Mucosa of stomach (tissue), 1 donor: Measurements from ENCODE around the gene TAOK1.

ENCODE experiments used
- H3K27me3 ChIP-seq: one replicate; pipeline ENCODE4 v1.7.0; 2013; ENCODE audit warnings: mild to moderate bottlenecking, low read length; ENCODE audit not compliant: control insufficient read depth, insufficient read depth
- H3K36me3 ChIP-seq: one replicate; pipeline ENCODE4 v1.7.0; 2013; ENCODE audit warnings: low read length; ENCODE audit not compliant: control insufficient read depth, insufficient read depth
- H3K4me1 ChIP-seq: one replicate; pipeline ENCODE4 v1.7.0; 2013; ENCODE audit warnings: mild to moderate bottlenecking, low read length; ENCODE audit not compliant: control insufficient read depth, insufficient read depth
- H3K4me3 ChIP-seq: one replicate; pipeline ENCODE4 v1.7.0; 2013; ENCODE audit warnings: low read length
- H3K9ac ChIP-seq: one replicate; pipeline ENCODE4 v1.7.0; 2013; ENCODE audit warnings: mild to moderate bottlenecking, low read length, moderate library complexity
- H3K9me3 ChIP-seq: one replicate; pipeline ENCODE4 v1.7.0; 2013; ENCODE audit warnings: mild to moderate bottlenecking, low read length, moderate library complexity; ENCODE audit not compliant: control insufficient read depth
- donor health status: Pancreatic carcinoma.

The TAOK1 gene

GRCh38 chr17:29569245-29569950, 179.2 kb downstream of the TAOK1 start:
- Histone ChIP-seq H3K4me3 (peak overlapping the region; percentile 35), H3K4me1 (peaks cover 45% of the 10 kb centered on the region), H3K9me3 (no peaks in the 10 kb centered on the region), H3K9ac (peak overlapping the region; percentile 71), H3K27me3 (no peaks in the 10 kb centered on the region), H3K36me3 (no peaks in the 10 kb centered on the region)

- Histone ChIP-seq H3K9ac (no peak overlapping the region), H3K9me3 (no peaks in the 10 kb centered on the region), H3K36me3 (no peaks in the 10 kb centered on the region), H3K27me3 (no peaks in the 10 kb centered on the region), H3K4me1 (peaks cover 53% of the 10 kb centered on the region), H3K4me3 (no peak overlapping the region)
These were observed 180.4 kb downstream of the TAOK1 start for GRCh38 chr17:29570521-29570920.

GRCh38 chr17:29571486-29571882, 181.3 kb downstream of the TAOK1 start:
- peaks cover 4% of the 10 kb centered on the region for H3K36me3 ChIP-seq
- no peak overlapping the region for H3K9ac ChIP-seq
- no peaks in the 10 kb centered on the region for H3K9me3 ChIP-seq
- H3K27me3 ChIP-seq: no peaks in the 10 kb centered on the region
- H3K4me1 ChIP-seq: peaks cover 50% of the 10 kb centered on the region
- H3K4me3 ChIP-seq: no peak overlapping the region

GRCh38 chr17:29571883-29572681, 181.9 kb downstream of the TAOK1 start:
- peaks cover 50% of the 10 kb centered on the region for H3K4me1 ChIP-seq
- H3K9me3 ChIP-seq: no peaks in the 10 kb centered on the region
- H3K27me3 ChIP-seq: no peaks in the 10 kb centered on the region
- H3K36me3 ChIP-seq: peaks cover 4% of the 10 kb centered on the region
- H3K9ac ChIP-seq: no peak overlapping the region
- H3K4me3 ChIP-seq: no peak overlapping the region

- H3K4me3 ChIP-seq: no peak overlapping the region
- H3K9ac ChIP-seq: no peak overlapping the region
- peaks cover 50% of the 10 kb centered on the region for H3K4me1 ChIP-seq
- no peaks in the 10 kb centered on the region for H3K9me3 ChIP-seq
- H3K27me3 ChIP-seq: no peaks in the 10 kb centered on the region
- H3K36me3 ChIP-seq: peaks cover 4% of the 10 kb centered on the region
These were observed 182.8 kb downstream of the TAOK1 start for GRCh38 chr17:29572691-29573557.

GRCh38 chr17:29573558-29573869, 183.4 kb downstream of the TAOK1 start:
- peaks cover 4% of the 10 kb centered on the region for H3K36me3 ChIP-seq

GRCh38 chr17:29573871-29574731, 183.9 kb downstream of the TAOK1 start:
- H3K9me3 ChIP-seq: no peaks in the 10 kb centered on the region
- no peaks in the 10 kb centered on the region for H3K27me3 ChIP-seq
- no peak overlapping the region for H3K4me3 ChIP-seq
- H3K36me3 ChIP-seq: peaks cover 4% of the 10 kb centered on the region
- H3K4me1 ChIP-seq: peaks cover 48% of the 10 kb centered on the region
- H3K9ac ChIP-seq: no peak overlapping the region

More at GRCh38 chr17:29573558-29573869, 183.4 kb downstream of the TAOK1 start:
- Histone ChIP-seq H3K9ac (no peak overlapping the region), H3K27me3 (no peaks in the 10 kb centered on the region), H3K9me3 (no peaks in the 10 kb centered on the region), H3K4me3 (no peak overlapping the region), H3K4me1 (peaks cover 50% of the 10 kb centered on the region)

- H3K4me1 ChIP-seq: peaks cover 41% of the 10 kb centered on the region
- no peak overlapping the region for H3K4me3 ChIP-seq
- H3K9ac ChIP-seq: no peak overlapping the region
- no peaks in the 10 kb centered on the region for H3K9me3 ChIP-seq
- H3K36me3 ChIP-seq: peaks cover 4% of the 10 kb centered on the region
- no peaks in the 10 kb centered on the region for H3K27me3 ChIP-seq
These were observed 184.8 kb downstream of the TAOK1 start for GRCh38 chr17:29574732-29575510.

GRCh38 chr17:29575511-29576213, 185.5 kb downstream of the TAOK1 start:
- Histone ChIP-seq H3K36me3 (peaks cover 4% of the 10 kb centered on the region), H3K27me3 (no peaks in the 10 kb centered on the region), H3K9ac (no peak overlapping the region), H3K9me3 (no peaks in the 10 kb centered on the region), H3K4me1 (peaks cover 46% of the 10 kb centered on the region), H3K4me3 (no peak overlapping the region)

GRCh38 chr17:29576214-29577000, 186.2 kb downstream of the TAOK1 start:
- Histone ChIP-seq H3K36me3 (peaks cover 4% of the 10 kb centered on the region), H3K9ac (no peak overlapping the region), H3K4me1 (peaks cover 39% of the 10 kb centered on the region), H3K9me3 (no peaks in the 10 kb centered on the region), H3K27me3 (no peaks in the 10 kb centered on the region), H3K4me3 (no peak overlapping the region)
